ENCODE results near the gene ANK3.

ANK3 gene

DNA sequence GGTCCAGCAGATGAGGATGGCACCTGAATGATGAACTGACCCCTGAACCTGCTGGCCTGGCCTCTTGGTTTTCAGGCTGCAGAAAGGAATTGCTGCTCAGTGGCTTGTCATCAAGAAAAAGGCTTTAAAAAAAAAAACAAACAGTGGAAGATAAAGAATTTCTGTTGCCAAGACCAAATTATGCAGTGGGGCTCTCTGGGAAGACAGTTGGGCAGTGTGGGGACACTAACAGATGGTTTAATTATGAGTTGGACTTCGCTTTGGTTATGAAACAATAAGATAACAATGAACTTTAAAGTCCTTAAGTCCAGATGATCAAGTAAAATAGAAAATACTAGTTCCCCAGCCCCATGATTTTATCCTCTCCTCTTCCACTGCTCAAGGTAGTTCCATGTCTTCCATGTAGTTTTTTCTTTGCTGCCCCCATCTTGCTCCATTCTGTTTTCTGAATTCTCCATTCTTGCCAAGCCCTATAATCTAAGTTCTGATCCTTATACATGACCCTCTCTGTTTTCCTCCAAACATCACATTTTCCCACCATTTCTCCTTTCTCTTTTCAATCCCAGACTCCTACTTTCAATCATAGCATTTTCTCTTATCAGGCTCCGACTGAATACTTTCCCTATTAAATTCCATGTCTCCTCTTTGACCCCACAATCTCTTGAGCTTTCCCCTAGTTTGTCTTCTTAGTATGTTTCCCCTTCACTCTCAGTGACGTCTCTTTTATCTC lies 52.6 kb downstream of the ANK3 start:
- Mint-ChIP-seq H3K27me3 (ENCODE audit: low read depth) (no peaks in the 10 kb centered on the region), H3K36me3 (ENCODE audit: low read depth) (no peaks in the 10 kb centered on the region), H3K4me3 (no peak overlapping the region), H3K27ac (no peak overlapping the region), H3K9me3 (peaks cover 2% of the 10 kb centered on the region), H3K4me1 (no peaks in the 10 kb centered on the region)
- TF ChIP-seq, protein P1, sequence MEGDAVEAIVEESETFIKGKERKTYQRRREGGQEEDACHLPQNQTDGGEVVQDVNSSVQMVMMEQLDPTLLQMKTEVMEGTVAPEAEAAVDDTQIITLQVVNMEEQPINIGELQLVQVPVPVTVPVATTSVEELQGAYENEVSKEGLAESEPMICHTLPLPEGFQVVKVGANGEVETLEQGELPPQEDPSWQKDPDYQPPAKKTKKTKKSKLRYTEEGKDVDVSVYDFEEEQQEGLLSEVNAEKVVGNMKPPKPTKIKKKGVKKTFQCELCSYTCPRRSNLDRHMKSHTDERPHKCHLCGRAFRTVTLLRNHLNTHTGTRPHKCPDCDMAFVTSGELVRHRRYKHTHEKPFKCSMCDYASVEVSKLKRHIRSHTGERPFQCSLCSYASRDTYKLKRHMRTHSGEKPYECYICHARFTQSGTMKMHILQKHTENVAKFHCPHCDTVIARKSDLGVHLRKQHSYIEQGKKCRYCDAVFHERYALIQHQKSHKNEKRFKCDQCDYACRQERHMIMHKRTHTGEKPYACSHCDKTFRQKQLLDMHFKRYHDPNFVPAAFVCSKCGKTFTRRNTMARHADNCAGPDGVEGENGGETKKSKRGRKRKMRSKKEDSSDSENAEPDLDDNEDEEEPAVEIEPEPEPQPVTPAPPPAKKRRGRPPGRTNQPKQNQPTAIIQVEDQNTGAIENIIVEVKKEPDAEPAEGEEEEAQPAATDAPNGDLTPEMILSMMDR (IDR thresholded peaks at IDR 0.05; ENCODE audit: unreplicated experiment in 3 of 3) = no peak

DNA sequence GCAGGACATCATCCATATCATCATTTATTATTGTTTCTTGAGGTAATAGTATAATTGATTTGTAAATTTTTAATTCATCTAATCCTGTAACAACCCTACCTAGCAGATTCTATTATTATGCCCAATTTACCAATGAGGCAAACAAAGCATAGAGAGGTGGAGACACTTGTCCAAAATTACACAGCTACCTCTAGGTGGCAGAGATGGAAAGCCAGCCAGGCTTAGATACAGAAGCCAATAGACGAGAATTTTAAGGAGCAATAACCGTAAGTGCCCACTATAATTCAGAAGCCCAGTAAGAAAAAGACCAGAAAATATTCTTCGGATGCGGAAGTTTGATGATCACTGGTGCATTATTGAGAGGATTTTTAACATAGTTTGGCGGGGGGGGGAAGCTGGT lies 54.0 kb downstream of the ANK3 start:
- H3K36me3 Mint-ChIP-seq (ENCODE audit: low read depth) = no peaks in the 10 kb centered on the region
- H3K4me3 Mint-ChIP-seq = no peak overlapping the region
- TF ChIP-seq, protein P1 (IDR thresholded peaks at IDR 0.05; ENCODE audit: unreplicated experiment in 3 of 3) = no peak
- H3K27ac Mint-ChIP-seq = no peak overlapping the region
- H3K27me3 Mint-ChIP-seq (ENCODE audit: low read depth) = no peaks in the 10 kb centered on the region
- H3K9me3 Mint-ChIP-seq = peaks cover 2% of the 10 kb centered on the region
- H3K4me1 Mint-ChIP-seq = no peaks in the 10 kb centered on the region

DNA sequence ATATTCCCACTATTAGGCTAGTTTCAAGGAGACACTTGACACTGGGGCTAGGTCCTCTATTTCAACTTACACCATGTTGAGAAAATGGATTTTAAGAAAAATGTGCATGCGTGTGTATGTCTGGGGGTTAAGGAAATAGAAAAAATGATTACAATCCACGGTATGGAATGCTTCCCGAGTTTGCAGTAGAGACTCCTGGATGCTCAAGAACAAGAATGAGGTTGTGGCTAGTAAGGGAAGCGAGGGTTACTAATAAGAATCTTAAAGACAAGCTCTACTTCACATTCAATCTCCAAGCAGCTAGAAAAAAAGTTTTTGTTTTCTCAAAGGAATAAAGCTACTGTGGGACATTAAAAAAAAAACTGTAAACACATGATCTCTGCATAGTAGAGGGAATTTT lies 54.7 kb downstream of the ANK3 start:
- H3K36me3 Mint-ChIP-seq (ENCODE audit: low read depth) = no peaks in the 10 kb centered on the region
- no peaks in the 10 kb centered on the region for H3K4me1 Mint-ChIP-seq
- H3K9me3 Mint-ChIP-seq = peaks cover 4% of the 10 kb centered on the region
- H3K4me3 Mint-ChIP-seq = no peak overlapping the region
- H3K27me3 Mint-ChIP-seq (ENCODE audit: low read depth) = no peaks in the 10 kb centered on the region
- no peak overlapping the region for H3K27ac Mint-ChIP-seq
- TF ChIP-seq, protein P1 (IDR thresholded peaks at IDR 0.05; ENCODE audit: unreplicated experiment in 3 of 3) = no peak

DNA sequence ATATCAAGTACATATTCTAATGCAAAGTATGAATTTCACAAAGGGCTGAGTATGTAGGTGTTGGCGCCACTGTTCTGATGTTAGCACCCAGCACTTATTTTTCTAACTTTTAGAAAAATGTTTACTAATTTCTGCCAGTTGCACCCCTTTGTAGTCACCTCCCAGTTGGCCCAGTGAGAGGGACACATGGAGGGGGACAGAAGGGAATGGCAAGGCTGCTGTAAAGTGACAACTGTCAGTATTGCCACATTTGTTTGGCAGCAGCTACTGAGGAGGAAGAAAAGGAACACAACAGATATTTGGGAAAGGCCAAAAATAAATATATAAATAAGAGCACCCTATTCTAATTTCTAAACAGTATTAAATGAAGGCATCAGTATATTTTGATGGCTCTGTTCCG lies 57.3 kb downstream of the ANK3 start:
- H3K27me3 Mint-ChIP-seq (ENCODE audit: low read depth) = no peaks in the 10 kb centered on the region
- no peaks in the 10 kb centered on the region for H3K36me3 Mint-ChIP-seq (ENCODE audit: low read depth)
- no peak overlapping the region for H3K27ac Mint-ChIP-seq
- no peak overlapping the region for H3K4me3 Mint-ChIP-seq
- H3K4me1 Mint-ChIP-seq = no peaks in the 10 kb centered on the region
- peaks cover 13% of the 10 kb centered on the region for H3K9me3 Mint-ChIP-seq
- TF ChIP-seq, protein P1 (IDR thresholded peaks at IDR 0.05; ENCODE audit: unreplicated experiment in 3 of 3) = no peak

DNA sequence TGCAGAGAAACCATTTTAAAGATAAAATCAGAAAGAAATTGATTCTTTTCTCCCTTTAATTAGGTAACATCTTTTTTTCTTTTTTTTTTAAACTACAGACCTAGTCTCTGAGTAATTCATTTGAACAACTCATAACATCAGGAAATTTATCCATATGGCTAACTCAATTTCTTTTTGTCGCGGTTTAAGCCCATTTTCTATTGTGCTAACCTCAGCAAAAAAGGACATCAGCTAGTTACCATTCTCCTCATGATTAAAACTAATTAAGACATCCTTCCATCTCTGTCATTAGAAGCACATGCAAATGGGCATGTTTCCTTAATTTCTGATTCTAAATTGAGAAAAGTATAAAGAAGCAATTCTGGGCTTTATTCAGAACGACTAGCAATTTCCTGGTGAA lies 57.8 kb downstream of the ANK3 start:
- Mint-ChIP-seq H3K9me3 (peaks cover 13% of the 10 kb centered on the region), H3K36me3 (ENCODE audit: low read depth) (no peaks in the 10 kb centered on the region), H3K4me3 (no peak overlapping the region), H3K27ac (no peak overlapping the region), H3K27me3 (ENCODE audit: low read depth) (no peaks in the 10 kb centered on the region), H3K4me1 (no peaks in the 10 kb centered on the region)
- TF ChIP-seq, protein P1 (IDR thresholded peaks at IDR 0.05; ENCODE audit: unreplicated experiment in 3 of 3) = no peak

DNA sequence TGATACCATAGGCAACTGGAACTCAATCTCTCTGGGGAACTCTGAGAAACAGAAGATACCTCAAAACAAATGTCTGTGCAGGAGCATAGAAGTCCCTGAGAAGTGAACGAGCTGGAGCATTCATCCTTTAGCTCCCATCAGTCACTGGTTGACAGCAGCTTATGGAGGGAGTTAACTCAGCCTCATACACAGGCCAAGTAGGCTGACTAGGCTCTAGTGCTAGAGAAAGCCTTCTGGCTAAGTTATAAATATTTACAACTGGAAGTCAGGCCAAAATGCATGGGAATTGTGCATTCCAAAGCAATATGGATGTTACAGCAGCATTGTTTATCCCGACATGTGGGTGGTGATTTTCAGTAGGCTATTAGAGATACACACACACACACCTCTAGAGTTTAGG lies 66.5 kb downstream of the ANK3 start:
- no peaks in the 10 kb centered on the region for H3K9me3 Mint-ChIP-seq
- no peak overlapping the region for H3K4me3 Mint-ChIP-seq
- peaks cover 7% of the 10 kb centered on the region for H3K27me3 Mint-ChIP-seq (ENCODE audit: low read depth)
- peak overlapping the region in 1 of 3 experiments; percentile 4 for H3K27ac Mint-ChIP-seq
- TF ChIP-seq, protein P1 (IDR thresholded peaks at IDR 0.05; ENCODE audit: unreplicated experiment in 3 of 3) = no peak
- H3K36me3 Mint-ChIP-seq (ENCODE audit: low read depth) = no peaks in the 10 kb centered on the region
- H3K4me1 Mint-ChIP-seq = no peaks in the 10 kb centered on the region

Measured in nephron (organoid).